Tibial artery (tissue), 4 donors: ENCODE results near the gene CMYA5.

ENCODE experiments used
- DNase-seq, 2 donors: peaks; one replicate each; pipeline ENCODE4 v3.0.0-alpha.2; 2019
- H3K27ac ChIP-seq, 2 donors: fragments of 200-600 bp; sonication (generic) in 1 of 2; 1 replicate in 1 of 2; 2 replicates in 1 of 2; pipeline ENCODE4 v1.5.1; 2018 to 2019; ENCODE audit warnings: mild to moderate bottlenecking in 1 of 2
- H3K27me3 ChIP-seq, 2 donors: fragments of 200-600 bp; sonication (generic) in 1 of 2; one replicate each; pipeline versions ENCODE4 v1.5.1 to v1.6.0; 2016 to 2019
- H3K36me3 ChIP-seq, 3 donors: fragments of 200-600 bp; sonication (generic) in 2 of 3; one replicate each; pipeline ENCODE4 v1.5.1; 2016 to 2019; ENCODE audit warnings: mild to moderate bottlenecking in 2 of 3
- H3K4me1 ChIP-seq, 4 donors: fragments of 200-600 bp; sonication (generic) in 2 of 4; 1 replicate in 3 of 4; 2 replicates in 1 of 4; pipeline ENCODE4 v1.5.1; 2016 to 2019
- H3K4me3 ChIP-seq, 2 donors: fragments of 200-600 bp; sonication (generic) in 1 of 2; 1 replicate in 1 of 2; 2 replicates in 1 of 2; pipeline ENCODE4 v1.5.1; 2018 to 2019; ENCODE audit warnings: mild to moderate bottlenecking in 2 of 2
- H3K9me3 ChIP-seq, 3 donors: fragments of 200-600 bp; sonication (generic) in 1 of 3; one replicate each; pipeline ENCODE4 v1.5.1; 2016 to 2019
- intact Hi-C: fragments of 100-400 bp; cut with DNase I; formaldehyde crosslinking; loops from one replicate; pipeline ENCODE4 v1.15.0; 2023; ENCODE audit warnings: low total_unique reads
- TF ChIP-seq, protein P1 (sequence below), 2 experiments: fragments of 200-600 bp in 1 of 2; fragments of 450-650 bp in 1 of 2; IDR thresholded peaks; one replicate each; pipeline ENCODE4 v1.5.1; 2017 to 2019; ENCODE audit warnings: antibody characterized with exemption in 2 of 2, mild to moderate bottlenecking in 1 of 2, moderate library complexity in 1 of 2

Gene CMYA5

DNA sequence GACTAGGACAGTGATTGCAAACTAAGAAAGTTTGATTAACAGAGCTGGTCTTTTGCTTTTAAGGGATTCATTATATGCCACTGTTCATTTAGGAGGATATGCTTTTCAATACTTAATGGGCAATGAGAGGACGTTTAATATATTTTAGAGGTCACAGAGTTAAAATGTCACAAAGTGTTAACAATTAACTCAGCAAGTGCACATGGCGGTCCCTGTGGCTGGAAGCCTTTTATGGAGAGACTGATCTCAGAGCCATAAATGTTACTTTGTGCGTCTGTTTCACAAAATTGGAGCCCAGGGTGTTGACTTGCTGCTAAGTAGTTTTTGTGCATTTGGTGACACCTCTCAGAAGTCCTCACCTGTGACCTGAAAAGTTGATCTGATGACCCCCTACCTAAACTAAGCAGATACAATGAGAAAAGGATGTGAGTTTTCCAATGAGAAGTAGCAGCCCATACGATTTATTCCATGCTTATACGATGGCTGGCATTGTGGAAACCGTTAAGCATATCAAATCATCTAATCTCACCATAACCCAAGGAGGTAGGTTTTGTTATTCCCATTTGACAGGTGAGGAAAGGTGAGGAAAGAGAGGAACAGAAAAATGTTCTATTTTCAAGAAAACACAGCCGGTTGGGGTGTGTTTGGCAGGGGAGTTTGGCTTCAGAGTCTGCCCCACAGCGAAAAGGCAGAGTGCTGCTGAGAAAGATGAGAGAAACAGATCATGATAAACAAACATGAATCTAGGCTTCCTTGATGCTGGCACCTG lies 64.4 kb downstream of the CMYA5 start:
- no peak for DNase-seq
- H3K27me3 ChIP-seq: no peaks in the 10 kb centered on the region
- H3K9me3 ChIP-seq: no peaks in the 10 kb centered on the region
- intact Hi-C loops: no loop called here
- TF ChIP-seq, protein P1, sequence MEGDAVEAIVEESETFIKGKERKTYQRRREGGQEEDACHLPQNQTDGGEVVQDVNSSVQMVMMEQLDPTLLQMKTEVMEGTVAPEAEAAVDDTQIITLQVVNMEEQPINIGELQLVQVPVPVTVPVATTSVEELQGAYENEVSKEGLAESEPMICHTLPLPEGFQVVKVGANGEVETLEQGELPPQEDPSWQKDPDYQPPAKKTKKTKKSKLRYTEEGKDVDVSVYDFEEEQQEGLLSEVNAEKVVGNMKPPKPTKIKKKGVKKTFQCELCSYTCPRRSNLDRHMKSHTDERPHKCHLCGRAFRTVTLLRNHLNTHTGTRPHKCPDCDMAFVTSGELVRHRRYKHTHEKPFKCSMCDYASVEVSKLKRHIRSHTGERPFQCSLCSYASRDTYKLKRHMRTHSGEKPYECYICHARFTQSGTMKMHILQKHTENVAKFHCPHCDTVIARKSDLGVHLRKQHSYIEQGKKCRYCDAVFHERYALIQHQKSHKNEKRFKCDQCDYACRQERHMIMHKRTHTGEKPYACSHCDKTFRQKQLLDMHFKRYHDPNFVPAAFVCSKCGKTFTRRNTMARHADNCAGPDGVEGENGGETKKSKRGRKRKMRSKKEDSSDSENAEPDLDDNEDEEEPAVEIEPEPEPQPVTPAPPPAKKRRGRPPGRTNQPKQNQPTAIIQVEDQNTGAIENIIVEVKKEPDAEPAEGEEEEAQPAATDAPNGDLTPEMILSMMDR (IDR thresholded peaks at IDR 0.05): no peak
- peaks cover 0 to 4% (median 0%) of the 10 kb centered on the region in 3 donors for H3K36me3 ChIP-seq
- H3K4me1 ChIP-seq: no peaks in the 10 kb centered on the region
- no peak overlapping the region for H3K4me3 ChIP-seq
- H3K27ac ChIP-seq: no peak overlapping the region

DNA sequence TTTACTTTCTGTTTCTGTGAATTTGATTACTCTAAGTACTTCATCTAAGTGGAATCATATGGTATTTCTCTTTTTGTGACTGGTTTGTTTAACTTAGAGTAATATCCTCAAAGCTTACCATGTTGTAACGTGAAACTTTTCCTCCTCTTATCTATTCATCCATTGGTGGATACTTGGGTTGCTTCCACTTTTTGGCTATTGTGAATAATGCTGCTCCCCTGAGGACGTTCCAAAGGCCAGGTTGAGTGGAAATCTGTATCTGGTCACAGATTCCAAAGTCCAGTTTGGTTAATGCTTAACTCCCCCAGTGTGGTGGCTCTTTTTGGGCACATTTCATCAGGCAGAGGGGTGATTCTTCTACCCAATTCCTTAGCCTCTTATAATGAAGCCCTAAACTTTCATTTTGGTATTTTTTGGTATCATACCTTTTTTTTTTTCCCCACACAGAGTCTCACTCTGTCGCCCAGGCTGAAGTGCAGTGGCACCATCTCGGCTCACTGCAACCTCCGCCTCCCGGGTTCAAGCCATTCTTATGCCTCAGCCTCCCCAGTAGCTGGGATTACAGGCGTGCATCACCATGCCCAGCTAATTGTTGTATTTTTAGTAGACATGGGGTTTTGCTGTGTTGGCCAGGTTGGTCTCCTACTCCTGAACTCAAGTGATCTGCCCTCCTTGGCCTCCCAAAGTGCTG lies 65.4 kb downstream of the CMYA5 start:
- no peaks in the 10 kb centered on the region for H3K9me3 ChIP-seq
- DNase-seq: no peak
- H3K36me3 ChIP-seq: peaks cover 0 to 4% (median 0%) of the 10 kb centered on the region in 3 donors
- H3K4me3 ChIP-seq: no peak overlapping the region
- no peaks in the 10 kb centered on the region for H3K27me3 ChIP-seq
- no peak overlapping the region for H3K27ac ChIP-seq
- intact Hi-C loops: no loop called here
- no peaks in the 10 kb centered on the region for H3K4me1 ChIP-seq
- TF ChIP-seq, protein P1 (IDR thresholded peaks at IDR 0.05): no peak

GRCh38 chr5:79756076-79756475 lies 66.4 kb downstream of the CMYA5 start:
- DNase-seq: no peak
- intact Hi-C loops: no loop called here

GRCh38 chr5:79759436-79759835 lies 69.8 kb downstream of the CMYA5 start:
- Histone ChIP-seq H3K4me1 (no peaks in the 10 kb centered on the region), H3K4me3 (no peak overlapping the region), H3K9me3 (no peaks in the 10 kb centered on the region), H3K27ac (no peak overlapping the region), H3K36me3 (peaks cover 0 to 19% (median 0%) of the 10 kb centered on the region in 3 donors), H3K27me3 (no peaks in the 10 kb centered on the region)
- DNase-seq: no peak
- TF ChIP-seq, protein P1 (IDR thresholded peaks at IDR 0.05): no peak
- intact Hi-C loops: no loop called here

More at GRCh38 chr5:79756076-79756475, 66.4 kb downstream of the CMYA5 start:
- Histone ChIP-seq H3K9me3 (no peaks in the 10 kb centered on the region), H3K36me3 (peaks cover 0 to 4% (median 0%) of the 10 kb centered on the region in 3 donors), H3K27ac (no peak overlapping the region), H3K27me3 (no peaks in the 10 kb centered on the region), H3K4me1 (no peaks in the 10 kb centered on the region), H3K4me3 (no peak overlapping the region)
- TF ChIP-seq, protein P1 (IDR thresholded peaks at IDR 0.05): no peak

- Histone ChIP-seq H3K36me3 (peaks cover 0 to 19% (median 0%) of the 10 kb centered on the region in 3 donors), H3K27me3 (no peaks in the 10 kb centered on the region), H3K9me3 (no peaks in the 10 kb centered on the region), H3K4me1 (no peaks in the 10 kb centered on the region), H3K27ac (no peak overlapping the region), H3K4me3 (no peak overlapping the region)
- TF ChIP-seq, protein P1 (IDR thresholded peaks at IDR 0.05): no peak
- DNase-seq: no peak
- intact Hi-C loops: no loop called here
Measured at GRCh38 chr5:79759848-79760247, 70.2 kb downstream of the CMYA5 start.
